ENCODE measurements around the gene ENTPD8.

GRCh38 chr9:137490532-137491186 lies 49.5 kb upstream of the ENTPD8 start:
- TF ChIP-seq CTCF (conservative IDR thresholded peaks at IDR 0.05 in 1 of 2, IDR thresholded peaks at IDR 0.05 in 1 of 2; ENCODE audit: low read depth in 1 of 2, low read length in 2 of 2) = no peak
- TF ChIP-seq EZH2 (IDR thresholded peaks at IDR 0.05; ENCODE audit: low read length, missing control alignments) = no peak

Data from fibroblast of lung (primary cell).